GM21825 (cell line): ENCODE results near the gene GPD1L.

Experiments
- ATAC-seq: cut with Tn5 transposase; IDR thresholded peaks from one replicate; pipeline ENCODE4 v1.9.1; 2021; ENCODE audit warnings: mild to moderate bottlenecking, moderate library complexity; ENCODE audit not compliant: unreplicated experiment

The GPD1L gene

GRCh38 chr3:32217339-32217738 lies 110.9 kb downstream of the GPD1L start:
- no peak for ATAC-seq
